ENCODE measurements around the gene PXDN.
"Not testable (repeated sequence)": the region's sequence is repeated elsewhere in the genome, so short reads cannot be mapped to it uniquely, and the experiment has no call there.

The PXDN gene

DNA sequence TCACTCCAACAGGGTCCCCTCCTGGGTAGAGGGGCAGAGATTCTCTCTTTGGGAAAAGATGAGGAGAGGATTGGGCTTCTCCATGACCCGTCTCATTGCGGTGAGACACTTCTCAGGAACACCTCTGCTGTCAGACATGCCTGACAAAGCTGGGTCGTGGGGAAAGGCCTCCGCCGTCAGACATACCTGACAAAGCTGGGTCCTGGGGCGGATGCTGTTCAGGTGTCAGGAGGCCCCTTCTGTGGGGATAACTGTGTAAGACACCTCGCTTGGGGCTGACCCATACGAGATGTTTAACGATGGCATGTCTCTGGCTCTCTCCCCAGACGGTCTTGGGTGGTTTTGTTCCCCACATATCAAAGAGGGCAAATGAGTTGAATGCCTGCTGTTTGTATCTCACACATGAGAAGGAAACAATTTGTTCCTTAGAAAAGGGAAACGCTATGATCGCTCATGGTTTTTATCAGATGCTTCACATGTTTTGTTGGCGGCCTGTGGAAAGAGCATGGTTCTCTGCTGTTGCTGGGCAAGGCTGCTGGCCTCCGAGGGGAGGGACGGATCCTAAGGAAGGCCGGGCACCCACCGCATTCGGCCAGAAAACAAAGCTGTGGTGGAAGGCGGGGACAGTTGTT is 40.8 kb upstream of the PXDN start:
- WGBS (ENCODE audit: extremely low coverage, insufficient coverage, low lambda C conversion rate) = no CpG with 5 or more reads among the region's 19 CpGs
- H3K23ac ChIP-seq (ENCODE audit: low read length) = no peak overlapping the region
- no peaks in the 10 kb centered on the region for H3K27me3 ChIP-seq (ENCODE audit: insufficient read depth, low read length, poor library complexity)
- no peak overlapping the region for H3K27ac ChIP-seq (ENCODE audit: low read depth, low read length)
- no peak for DNase-seq
- H2BK120ac ChIP-seq (ENCODE audit: low read depth, low read length) = no peak overlapping the region
- H4K8ac ChIP-seq (ENCODE audit: low read depth, low read length) = no peak overlapping the region
- H4K5ac ChIP-seq (ENCODE audit: low read length) = no peak overlapping the region
- no peak overlapping the region for H2BK15ac ChIP-seq (replicated peaks; ENCODE audit: low read depth)
- no peaks in the 10 kb centered on the region for H3K79me2 ChIP-seq (ENCODE audit: control insufficient read depth, insufficient read depth, low read length)
- H3K4ac ChIP-seq (ENCODE audit: low read depth, low read length) = no peak overlapping the region
- H2BK5ac ChIP-seq (ENCODE audit: low read length) = no peak overlapping the region
- no peaks in the 10 kb centered on the region for H3K4me1 ChIP-seq (ENCODE audit: control insufficient read depth, low read depth, low read length)
- H2AK5ac ChIP-seq (ENCODE audit: low read length) = no peak overlapping the region
- no peak overlapping the region for H3K4me2 ChIP-seq (ENCODE audit: low read length)
- no peak overlapping the region for H3K56ac ChIP-seq (ENCODE audit: low read length)
- no peak overlapping the region for H3K18ac ChIP-seq (ENCODE audit: low read length)
- no peak overlapping the region for H3K4me3 ChIP-seq (ENCODE audit: low read length)
- no peaks in the 10 kb centered on the region for H3K36me3 ChIP-seq (ENCODE audit: control insufficient read depth, insufficient read depth, low read length)
- no peak overlapping the region for H3K9ac ChIP-seq (ENCODE audit: low read length)
- H3K79me1 ChIP-seq (ENCODE audit: low read length) = no peaks in the 10 kb centered on the region

DNA sequence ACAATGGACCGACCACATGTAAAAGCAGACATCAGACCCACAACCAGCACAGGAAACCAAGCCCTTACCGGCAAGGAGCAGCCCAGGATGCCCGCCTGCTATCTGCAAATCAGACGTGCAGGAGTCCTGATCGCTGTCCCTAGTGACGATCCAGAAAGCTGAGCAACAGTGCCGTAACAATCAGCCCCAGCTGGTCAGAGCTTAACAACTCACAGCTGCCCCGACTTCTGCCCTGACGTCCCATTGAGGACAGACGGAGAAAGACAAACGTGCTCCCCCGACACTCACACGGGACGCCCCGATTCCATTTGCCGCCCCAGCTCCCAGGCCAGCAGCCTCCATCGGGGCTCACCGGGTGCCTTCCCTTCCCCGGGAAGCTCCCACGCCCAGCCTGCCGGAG is 39.8 kb upstream of the PXDN start:
- Histone ChIP-seq H3K4me2 (ENCODE audit: low read length) (no peak overlapping the region), H3K4me1 (ENCODE audit: control insufficient read depth, low read depth, low read length) (no peaks in the 10 kb centered on the region), H2BK120ac (ENCODE audit: low read depth, low read length) (no peak overlapping the region), H2AK5ac (ENCODE audit: low read length) (no peak overlapping the region), H4K8ac (ENCODE audit: low read depth, low read length) (no peak overlapping the region), H2BK5ac (ENCODE audit: low read length) (no peak overlapping the region), H4K5ac (ENCODE audit: low read length) (no peak overlapping the region), H3K9ac (ENCODE audit: low read length) (no peak overlapping the region), H3K79me1 (ENCODE audit: low read length) (no peaks in the 10 kb centered on the region), H3K4me3 (ENCODE audit: low read length) (no peak overlapping the region), H3K27me3 (ENCODE audit: insufficient read depth, low read length, poor library complexity) (no peaks in the 10 kb centered on the region), H3K18ac (ENCODE audit: low read length) (no peak overlapping the region), H2BK15ac (replicated peaks; ENCODE audit: low read depth) (no peak overlapping the region), H3K23ac (ENCODE audit: low read length) (peak overlapping the region; percentile 45), H3K56ac (ENCODE audit: low read length) (no peak overlapping the region), H3K79me2 (ENCODE audit: control insufficient read depth, insufficient read depth, low read length) (no peaks in the 10 kb centered on the region), H3K36me3 (ENCODE audit: control insufficient read depth, insufficient read depth, low read length) (no peaks in the 10 kb centered on the region), H3K27ac (ENCODE audit: low read depth, low read length) (no peak overlapping the region), H3K4ac (ENCODE audit: low read depth, low read length) (no peak overlapping the region)
- no peak for DNase-seq
- WGBS (ENCODE audit: extremely low coverage, insufficient coverage, low lambda C conversion rate) = no CpG with 5 or more reads among the region's 21 CpGs

DNA sequence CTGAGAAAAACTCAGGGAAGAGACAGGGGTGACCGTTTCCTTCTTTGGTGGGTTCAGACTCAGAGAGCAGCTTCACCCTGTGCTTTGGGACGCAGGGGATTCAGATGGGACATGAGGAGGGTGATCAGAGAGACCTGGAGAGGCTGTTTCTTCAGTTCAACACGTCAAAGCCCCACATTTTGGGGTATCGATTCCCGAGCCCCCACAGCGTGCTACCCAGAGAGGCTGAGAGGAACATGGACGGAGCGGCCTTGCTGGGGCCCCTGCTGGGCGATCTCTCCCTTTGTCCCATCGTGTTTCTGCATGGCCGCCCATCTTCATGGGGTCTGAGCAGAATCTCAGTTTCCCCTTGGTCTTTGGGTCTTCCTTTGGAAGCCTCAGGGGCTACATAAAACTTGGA is 38.2 kb upstream of the PXDN start:
- no peak overlapping the region for H3K23ac ChIP-seq (ENCODE audit: low read length)
- no peaks in the 10 kb centered on the region for H3K79me1 ChIP-seq (ENCODE audit: low read length)
- no peak overlapping the region for H4K8ac ChIP-seq (ENCODE audit: low read depth, low read length)
- no peak overlapping the region for H3K4me2 ChIP-seq (ENCODE audit: low read length)
- no peak overlapping the region for H3K4ac ChIP-seq (ENCODE audit: low read depth, low read length)
- no peak overlapping the region for H3K27ac ChIP-seq (ENCODE audit: low read depth, low read length)
- no peak overlapping the region for H4K5ac ChIP-seq (ENCODE audit: low read length)
- no peaks in the 10 kb centered on the region for H3K36me3 ChIP-seq (ENCODE audit: control insufficient read depth, insufficient read depth, low read length)
- no peak overlapping the region for H3K9ac ChIP-seq (ENCODE audit: low read length)
- no peaks in the 10 kb centered on the region for H3K27me3 ChIP-seq (ENCODE audit: insufficient read depth, low read length, poor library complexity)
- no peak overlapping the region for H3K4me3 ChIP-seq (ENCODE audit: low read length)
- H3K4me1 ChIP-seq (ENCODE audit: control insufficient read depth, low read depth, low read length) = no peaks in the 10 kb centered on the region
- H2BK120ac ChIP-seq (ENCODE audit: low read depth, low read length) = no peak overlapping the region
- no peak overlapping the region for H3K56ac ChIP-seq (ENCODE audit: low read length)
- no peak for DNase-seq
- H2BK15ac ChIP-seq (replicated peaks; ENCODE audit: low read depth) = no peak overlapping the region
- no peak overlapping the region for H3K18ac ChIP-seq (ENCODE audit: low read length)
- no peak overlapping the region for H2BK5ac ChIP-seq (ENCODE audit: low read length)
- no CpG with 5 or more reads among the region's 11 CpGs for WGBS (ENCODE audit: extremely low coverage, insufficient coverage, low lambda C conversion rate)
- no peaks in the 10 kb centered on the region for H3K79me2 ChIP-seq (ENCODE audit: control insufficient read depth, insufficient read depth, low read length)
- no peak overlapping the region for H2AK5ac ChIP-seq (ENCODE audit: low read length)

DNA sequence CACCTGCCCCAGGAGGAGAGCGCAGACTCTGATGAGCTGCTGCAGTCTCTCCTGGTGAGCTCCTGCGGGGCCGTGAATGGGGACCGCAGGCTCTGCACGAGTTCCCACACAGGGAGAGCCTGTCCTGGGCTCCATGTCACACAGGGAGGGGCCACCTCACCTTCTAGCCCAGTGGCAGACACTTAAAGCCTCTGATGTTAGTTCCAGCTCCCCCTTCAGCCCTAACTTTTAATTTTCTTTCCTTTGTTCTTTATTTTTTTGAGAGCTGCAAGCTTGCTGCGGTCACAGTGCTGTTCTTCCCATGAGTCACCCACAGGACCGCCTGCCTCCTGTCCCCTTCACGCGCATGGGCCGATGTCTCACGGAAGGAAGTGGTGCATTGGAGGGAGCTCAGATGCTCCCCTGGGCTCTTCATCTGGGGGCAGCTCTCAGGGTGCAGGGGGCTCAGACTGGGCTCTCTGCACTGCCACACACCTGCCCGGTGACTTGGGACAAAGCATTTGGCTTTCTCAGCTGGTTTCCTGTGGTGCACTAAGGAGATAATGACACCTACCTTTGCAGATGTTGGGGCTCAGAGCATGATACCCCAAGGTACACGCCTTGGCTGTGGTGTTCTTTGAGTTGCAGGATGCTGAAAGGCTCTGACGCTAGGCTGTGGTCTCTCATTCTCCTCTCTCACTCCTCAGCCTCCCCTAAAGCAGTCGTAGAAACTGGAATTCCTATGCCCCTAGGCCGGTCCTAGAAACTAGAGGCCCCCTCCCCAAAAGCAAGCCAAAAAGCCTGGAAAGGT is 37.2 kb upstream of the PXDN start:
- Histone ChIP-seq H3K4me2 (ENCODE audit: low read length) (no peak overlapping the region), H3K9ac (ENCODE audit: low read length) (no peak overlapping the region), H3K79me1 (ENCODE audit: low read length) (no peaks in the 10 kb centered on the region), H3K18ac (ENCODE audit: low read length) (no peak overlapping the region), H2AK5ac (ENCODE audit: low read length) (no peak overlapping the region), H4K8ac (ENCODE audit: low read depth, low read length) (no peak overlapping the region), H2BK5ac (ENCODE audit: low read length) (no peak overlapping the region), H4K5ac (ENCODE audit: low read length) (no peak overlapping the region), H2BK120ac (ENCODE audit: low read depth, low read length) (no peak overlapping the region), H3K4me3 (ENCODE audit: low read length) (no peak overlapping the region), H3K36me3 (ENCODE audit: control insufficient read depth, insufficient read depth, low read length) (no peaks in the 10 kb centered on the region), H3K56ac (ENCODE audit: low read length) (no peak overlapping the region), H3K79me2 (ENCODE audit: control insufficient read depth, insufficient read depth, low read length) (no peaks in the 10 kb centered on the region), H3K27me3 (ENCODE audit: insufficient read depth, low read length, poor library complexity) (no peaks in the 10 kb centered on the region), H3K23ac (ENCODE audit: low read length) (no peak overlapping the region), H3K4me1 (ENCODE audit: control insufficient read depth, low read depth, low read length) (no peaks in the 10 kb centered on the region), H3K4ac (ENCODE audit: low read depth, low read length) (no peak overlapping the region), H3K27ac (ENCODE audit: low read depth, low read length) (no peak overlapping the region), H2BK15ac (replicated peaks; ENCODE audit: low read depth) (no peak overlapping the region)
- DNase-seq = peak; percentile 45
- no CpG with 5 or more reads among the region's 16 CpGs for WGBS (ENCODE audit: extremely low coverage, insufficient coverage, low lambda C conversion rate)

DNA sequence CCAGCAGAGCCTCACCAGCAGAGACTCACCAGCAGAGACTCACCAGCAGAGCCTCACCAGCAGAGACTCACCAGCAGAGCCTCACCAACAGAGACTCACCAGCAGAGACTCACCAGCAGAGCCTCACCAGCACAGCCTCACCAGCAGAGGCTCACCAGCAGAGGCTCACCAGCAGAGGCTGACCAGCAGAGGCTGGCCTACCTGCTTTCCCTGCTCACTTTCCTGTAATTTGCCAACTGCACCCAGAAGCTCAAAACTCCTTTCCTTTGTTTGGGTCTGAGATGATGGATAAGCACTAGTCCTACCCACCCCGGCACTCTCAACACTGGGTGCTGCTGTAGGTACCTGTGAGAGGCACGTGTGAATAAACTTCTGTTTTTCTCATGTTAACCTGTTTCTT is 36.4 kb upstream of the PXDN start:
- no peaks in the 10 kb centered on the region for H3K79me1 ChIP-seq (ENCODE audit: low read length)
- H4K8ac ChIP-seq (ENCODE audit: low read depth, low read length) = no peak overlapping the region
- H3K23ac ChIP-seq (ENCODE audit: low read length) = no peak overlapping the region
- H3K9ac ChIP-seq (ENCODE audit: low read length) = no peak overlapping the region
- H2AK5ac ChIP-seq (ENCODE audit: low read length) = no peak overlapping the region
- H2BK5ac ChIP-seq (ENCODE audit: low read length) = no peak overlapping the region
- no peaks in the 10 kb centered on the region for H3K36me3 ChIP-seq (ENCODE audit: control insufficient read depth, insufficient read depth, low read length)
- H3K4me3 ChIP-seq (ENCODE audit: low read length) = no peak overlapping the region
- no peak overlapping the region for H2BK15ac ChIP-seq (replicated peaks; ENCODE audit: low read depth)
- no CpG with 5 or more reads among the region's 2 CpGs for WGBS (ENCODE audit: extremely low coverage, insufficient coverage, low lambda C conversion rate)
- no peak overlapping the region for H2BK120ac ChIP-seq (ENCODE audit: low read depth, low read length)
- H3K27me3 ChIP-seq (ENCODE audit: insufficient read depth, low read length, poor library complexity) = no peaks in the 10 kb centered on the region
- H3K4ac ChIP-seq (ENCODE audit: low read depth, low read length) = no peak overlapping the region
- H4K5ac ChIP-seq (ENCODE audit: low read length) = no peak overlapping the region
- no peaks in the 10 kb centered on the region for H3K79me2 ChIP-seq (ENCODE audit: control insufficient read depth, insufficient read depth, low read length)
- H3K4me2 ChIP-seq (ENCODE audit: low read length) = no peak overlapping the region
- H3K27ac ChIP-seq (ENCODE audit: low read depth, low read length) = no peak overlapping the region
- no peak overlapping the region for H3K18ac ChIP-seq (ENCODE audit: low read length)
- DNase-seq = no peak
- no peak overlapping the region for H3K56ac ChIP-seq (ENCODE audit: low read length)
- H3K4me1 ChIP-seq (ENCODE audit: control insufficient read depth, low read depth, low read length) = no peaks in the 10 kb centered on the region

DNA sequence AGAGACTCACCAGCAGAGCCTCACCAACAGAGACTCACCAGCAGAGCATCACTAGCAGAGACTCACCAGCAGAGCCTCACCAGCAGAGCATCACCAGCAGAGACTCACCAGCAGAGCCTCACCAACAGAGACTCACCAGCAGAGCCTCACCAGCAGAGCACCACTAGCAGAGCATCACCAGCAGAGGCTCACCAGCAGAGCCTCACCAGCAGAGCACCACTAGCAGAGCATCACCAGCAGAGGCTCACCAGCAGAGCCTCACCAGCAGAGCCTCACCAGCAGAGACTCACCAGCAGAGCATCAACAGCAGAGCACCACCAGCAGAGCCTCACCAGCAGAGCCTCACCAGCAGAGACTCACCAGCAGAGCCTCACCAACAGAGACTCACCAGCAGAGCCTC is 35.7 kb upstream of the PXDN start:
- H4K5ac ChIP-seq (ENCODE audit: low read length); H3K79me1 ChIP-seq (ENCODE audit: low read length); H3K4me1 ChIP-seq (ENCODE audit: control insufficient read depth, low read depth, low read length); H3K4me2 ChIP-seq (ENCODE audit: low read length); H3K79me2 ChIP-seq (ENCODE audit: control insufficient read depth, insufficient read depth, low read length); H3K18ac ChIP-seq (ENCODE audit: low read length); H3K27me3 ChIP-seq (ENCODE audit: insufficient read depth, low read length, poor library complexity); H4K8ac ChIP-seq (ENCODE audit: low read depth, low read length); H3K4ac ChIP-seq (ENCODE audit: low read depth, low read length); H3K4me3 ChIP-seq (ENCODE audit: low read length); H3K9ac ChIP-seq (ENCODE audit: low read length); H3K23ac ChIP-seq (ENCODE audit: low read length); DNase-seq; H2BK5ac ChIP-seq (ENCODE audit: low read length); H3K36me3 ChIP-seq (ENCODE audit: control insufficient read depth, insufficient read depth, low read length); H3K56ac ChIP-seq (ENCODE audit: low read length); H2BK120ac ChIP-seq (ENCODE audit: low read depth, low read length); H2AK5ac ChIP-seq (ENCODE audit: low read length); H2BK15ac ChIP-seq (replicated peaks; ENCODE audit: low read depth); H3K27ac ChIP-seq (ENCODE audit: low read depth, low read length): not testable (repeated sequence)

Measured in mesendoderm (in vitro differentiated cells).